Right atrium auricular region (tissue), 2 donors: ENCODE measurements around the gene ZBTB22. TPM values are rescaled to one million over a fixed set of nuclear protein-coding genes. Genes with fewer than 3 reads are reported as not detected.

Experiments
- DNase-seq: peaks from one replicate; pipeline ENCODE4 v3.0.0-alpha.2; 2019; ENCODE audit warnings: low spot score
- H3K27ac ChIP-seq, 2 donors: fragments of 200-600 bp; sonication (generic); 1 replicate in 1 of 2; 2 replicates in 1 of 2; pipeline ENCODE4 v1.5.1; 2016 to 2019
- H3K27me3 ChIP-seq, 2 donors: fragments of 200-600 bp; sonication (generic); one replicate each; pipeline versions ENCODE4 v1.5.1 to v1.6.0; 2017 to 2019
- H3K36me3 ChIP-seq: fragments of 200-600 bp; sonication (generic); one replicate; pipeline ENCODE4 v1.5.1; 2016
- H3K4me1 ChIP-seq, 2 donors: fragments of 200-600 bp; sonication (generic); one replicate each; pipeline versions ENCODE4 v1.5.1 to v1.6.0; 2017 to 2019
- H3K4me3 ChIP-seq, 2 donors: fragments of 200-600 bp; sonication (generic); 1 replicate in 1 of 2; 2 replicates in 1 of 2; pipeline ENCODE4 v1.5.1; 2017 to 2019; ENCODE audit warnings: mild to moderate bottlenecking in 1 of 2, moderate library complexity in 1 of 2
- H3K9me3 ChIP-seq, 2 donors: fragments of 200-600 bp; sonication (generic); one replicate each; pipeline ENCODE4 v1.5.1; 2019
- CTCF ChIP-seq, 2 donors: fragments of 200-600 bp; sonication (generic); IDR thresholded peaks; one replicate each; pipeline ENCODE4 v1.5.1; 2019; ENCODE audit warnings: antibody characterized with exemption in 2 of 2
- total RNA-seq, 2 donors: library from RNA; depleted of rRNA; stranded (reverse); fragments of >200 nt; gene quantifications; one replicate each; pipeline ENCODE4 v1.1.0, GENCODE V29; 2016

The ZBTB22 gene
- total RNA-seq, 2 donors from 2014 or later: 11.9 to 18.9 TPM

GRCh38 chr6:33324125-33324524 is 6.6 kb upstream of the ZBTB22 start:
- peaks cover 0 to 43% of the 10 kb centered on the region in 2 donors for H3K4me1 ChIP-seq
- no peaks in the 10 kb centered on the region for H3K9me3 ChIP-seq
- no peaks in the 10 kb centered on the region for H3K27me3 ChIP-seq
- TF ChIP-seq CTCF (IDR thresholded peaks at IDR 0.05): no peak
- peak overlapping the region in 1 of 2 donors; percentile 78 for H3K4me3 ChIP-seq
- peaks cover 20% of the 10 kb centered on the region for H3K36me3 ChIP-seq
- no peak for DNase-seq
- H3K27ac ChIP-seq: no peak overlapping the region

- Histone ChIP-seq H3K4me3 (peak overlapping the region; percentile 71 to 78), H3K9me3 (no peaks in the 10 kb centered on the region), H3K4me1 (peaks cover 0 to 47% of the 10 kb centered on the region in 2 donors), H3K27me3 (no peaks in the 10 kb centered on the region), H3K27ac (peak overlapping the region; percentile 82 to 89), H3K36me3 (peaks cover 26% of the 10 kb centered on the region)
- no peak for TF ChIP-seq CTCF (IDR thresholded peaks at IDR 0.05)
- DNase-seq: no peak
Observed at GRCh38 chr6:33323623-33323948, 6.0 kb upstream of the ZBTB22 start.

GRCh38 chr6:33321227-33321626 is 3.7 kb upstream of the ZBTB22 start:
- no peaks in the 10 kb centered on the region for H3K9me3 ChIP-seq
- TF ChIP-seq CTCF (IDR thresholded peaks at IDR 0.05): no peak
- peak overlapping the region; percentile 46 to 89 for H3K27ac ChIP-seq
- H3K4me3 ChIP-seq: peak overlapping the region in 1 of 2 donors; percentile 78
- no peak for DNase-seq
- H3K36me3 ChIP-seq: peaks cover 28% of the 10 kb centered on the region
- H3K27me3 ChIP-seq: no peaks in the 10 kb centered on the region
- H3K4me1 ChIP-seq: peaks cover 0 to 63% of the 10 kb centered on the region in 2 donors

GRCh38 chr6:33320315-33321181 is 3.0 kb upstream of the ZBTB22 start:
- TF ChIP-seq CTCF (IDR thresholded peaks at IDR 0.05): no peak
- Histone ChIP-seq H3K27me3 (no peaks in the 10 kb centered on the region), H3K4me3 (no peak overlapping the region), H3K9me3 (no peaks in the 10 kb centered on the region), H3K36me3 (peaks cover 28% of the 10 kb centered on the region), H3K27ac (peak overlapping the region; percentile 46 to 89), H3K4me1 (peaks cover 0 to 65% of the 10 kb centered on the region in 2 donors)
- DNase-seq: peak; percentile 95

GRCh38 chr6:33319939-33320314 is 2.4 kb upstream of the ZBTB22 start:
- no peak for TF ChIP-seq CTCF (IDR thresholded peaks at IDR 0.05)
- Histone ChIP-seq H3K4me1 (peaks cover 0 to 68% of the 10 kb centered on the region in 2 donors), H3K27me3 (no peaks in the 10 kb centered on the region), H3K36me3 (peaks cover 28% of the 10 kb centered on the region), H3K4me3 (no peak overlapping the region), H3K27ac (peak overlapping the region; percentile 46 to 89), H3K9me3 (no peaks in the 10 kb centered on the region)
- DNase-seq: no peak
